Activated CD4-positive, alpha-beta T cell treated with anti-CD3 and anti-CD28 coated beads, Interleukin-2, amount 10 ng/mL, durations not matched to agents 7 days and 5 days (primary cell): ENCODE results near the gene RPS28. TPM values are rescaled to one million over a fixed set of nuclear protein-coding genes. Genes with fewer than 3 reads are reported as not detected.

Experiments used
- CTCF ChIA-PET: fragments of 350-600 bp; sonication (Branson Sonifier 250); formaldehyde crosslinking; loops from one replicate; lab custom pipeline; 2021; ENCODE audit warnings: antibody characterized with exemption; lab: Charles Lee
- POLR2A ChIA-PET: fragments of 350-600 bp; sonication (Branson Sonifier 250); formaldehyde crosslinking; loops from one replicate; lab custom pipeline; 2021; ENCODE audit warnings: antibody characterized with exemption; lab: Charles Lee
- DNase-seq: peaks from one replicate; pipeline ENCODE4 v3.0.0-alpha.2; 2020
- H3K27ac Mint-ChIP-seq: one replicate; pipeline ENCODE4 v1.8.0; 2021; ENCODE audit warnings: mild to moderate bottlenecking, moderate library complexity, mixed read lengths
- H3K27me3 Mint-ChIP-seq: one replicate; pipeline ENCODE4 v1.8.0; 2021; ENCODE audit warnings: mixed read lengths
- H3K36me3 Mint-ChIP-seq: one replicate; pipeline ENCODE4 v1.8.0; 2021; ENCODE audit warnings: low read depth, mixed read lengths
- H3K4me1 Mint-ChIP-seq: one replicate; pipeline ENCODE4 v1.8.0; 2021; ENCODE audit warnings: mixed read lengths
- H3K4me3 Mint-ChIP-seq: one replicate; pipeline ENCODE4 v1.8.0; 2021; ENCODE audit warnings: mild to moderate bottlenecking, moderate library complexity, mixed read lengths
- H3K9me3 Mint-ChIP-seq: one replicate; pipeline ENCODE4 v1.8.0; 2021; ENCODE audit warnings: mixed read lengths
- total RNA-seq, 2 experiments: library from RNA; stranded (reverse); gene quantifications; one replicate each; pipeline ENCODE4 v1.2.3, GENCODE V29; 2021

RPS28 gene
- total RNA-seq, 2 experiments from 2014 or later, result 1,480 to 2,023 TPM

DNA sequence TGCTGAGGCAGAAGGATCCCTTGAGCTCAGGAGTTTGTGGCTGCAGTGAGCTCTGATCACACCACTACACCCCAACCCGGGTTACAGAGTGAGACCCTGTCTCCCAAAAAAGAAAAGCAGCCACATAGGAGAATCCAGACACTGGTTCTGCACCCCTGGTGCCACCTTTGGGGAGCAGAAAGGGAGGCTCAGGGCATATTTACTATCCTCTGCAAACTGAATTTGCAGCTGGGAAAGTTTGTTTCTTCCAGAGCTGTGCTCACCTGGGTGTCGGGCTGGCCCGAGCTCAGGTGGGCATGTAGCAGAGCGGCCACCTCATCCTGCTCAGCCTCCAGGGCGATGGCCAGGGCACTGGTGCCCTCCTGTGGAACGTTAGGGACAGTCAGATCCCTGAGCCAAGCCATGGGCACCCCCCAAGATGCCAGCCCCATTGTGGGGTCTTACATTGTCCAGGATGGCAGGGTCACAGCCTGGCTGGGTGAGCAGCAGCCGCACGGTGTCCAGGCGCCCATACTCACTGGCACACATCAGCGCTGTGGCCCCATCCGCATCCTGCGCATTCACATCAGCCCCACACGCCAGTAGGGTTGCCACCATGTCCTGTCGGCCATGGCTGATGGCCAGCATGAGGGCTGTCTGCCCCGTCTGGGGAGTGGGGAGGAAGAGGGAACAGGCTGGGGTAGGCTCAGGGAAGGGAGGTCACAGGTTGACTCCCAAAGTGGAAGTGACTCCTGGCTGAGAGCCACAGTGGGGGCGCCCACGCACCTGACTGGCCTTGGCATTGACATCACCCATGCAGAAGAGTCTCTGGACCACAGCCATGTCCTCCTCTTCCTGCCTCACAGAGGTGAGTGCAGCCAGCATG, 3.1 kb downstream of the RPS28 start:
- Mint-ChIP-seq H3K4me1 (peaks cover 34% of the 10 kb centered on the region), H3K36me3 (peaks cover 26% of the 10 kb centered on the region), H3K27ac (no peak overlapping the region), H3K27me3 (peaks cover 10% of the 10 kb centered on the region), H3K9me3 (no peaks in the 10 kb centered on the region), H3K4me3 (no peak overlapping the region)
- POLR2A ChIA-PET, result interaction anchor here (0.7 to 1.0 kb wide), 2 partner anchors 8 to 22 kb away, joined by 3 read pairs; no protein-coding TSS in a partner anchor
- DNase-seq, result no peak
- CTCF ChIA-PET, result interaction anchor here (0.6 to 1.4 kb wide), 4 partner anchors 10 to 229 kb away, joined by 3 to 4 read pairs (median 4); no protein-coding TSS in a partner anchor

DNA sequence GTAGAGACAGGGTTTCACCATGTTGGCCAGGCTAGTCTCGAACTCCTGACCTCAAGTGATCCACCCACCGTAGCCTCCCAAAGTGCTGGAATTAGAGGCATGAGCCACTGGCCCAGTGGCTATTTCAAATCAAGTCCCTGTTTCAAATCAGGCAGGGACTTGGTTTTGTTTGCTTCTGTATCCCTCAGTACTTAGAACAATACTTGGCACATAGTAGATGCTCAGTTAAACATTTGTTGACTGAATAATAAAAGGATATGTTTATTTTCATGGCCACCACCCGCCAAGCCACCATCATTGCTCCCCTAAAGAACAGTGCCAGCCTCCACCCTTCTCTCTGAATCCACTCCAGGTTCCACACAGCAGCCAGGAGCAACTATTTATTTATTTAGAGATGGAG, 4.2 kb downstream of the RPS28 start:
- DNase-seq, result no peak
- Mint-ChIP-seq H3K4me1 (peaks cover 24% of the 10 kb centered on the region), H3K36me3 (peaks cover 23% of the 10 kb centered on the region), H3K4me3 (no peak overlapping the region), H3K27ac (no peak overlapping the region), H3K27me3 (peaks cover 15% of the 10 kb centered on the region), H3K9me3 (no peaks in the 10 kb centered on the region)
- ChIA-PET POLR2A (no interaction called here), CTCF (no interaction called here)

- ChIA-PET POLR2A (no interaction called here), CTCF (no interaction called here)
- H3K36me3 Mint-ChIP-seq, result no peaks in the 10 kb centered on the region
- no peak overlapping the region for H3K27ac Mint-ChIP-seq
- H3K4me3 Mint-ChIP-seq, result no peak overlapping the region
- DNase-seq, result no peak
- H3K27me3 Mint-ChIP-seq, result peaks cover 25% of the 10 kb centered on the region
- no peaks in the 10 kb centered on the region for H3K4me1 Mint-ChIP-seq
- H3K9me3 Mint-ChIP-seq, result no peaks in the 10 kb centered on the region
Observed at GRCh38 chr19:8329996-8330395, 8.7 kb downstream of the RPS28 start.

DNA sequence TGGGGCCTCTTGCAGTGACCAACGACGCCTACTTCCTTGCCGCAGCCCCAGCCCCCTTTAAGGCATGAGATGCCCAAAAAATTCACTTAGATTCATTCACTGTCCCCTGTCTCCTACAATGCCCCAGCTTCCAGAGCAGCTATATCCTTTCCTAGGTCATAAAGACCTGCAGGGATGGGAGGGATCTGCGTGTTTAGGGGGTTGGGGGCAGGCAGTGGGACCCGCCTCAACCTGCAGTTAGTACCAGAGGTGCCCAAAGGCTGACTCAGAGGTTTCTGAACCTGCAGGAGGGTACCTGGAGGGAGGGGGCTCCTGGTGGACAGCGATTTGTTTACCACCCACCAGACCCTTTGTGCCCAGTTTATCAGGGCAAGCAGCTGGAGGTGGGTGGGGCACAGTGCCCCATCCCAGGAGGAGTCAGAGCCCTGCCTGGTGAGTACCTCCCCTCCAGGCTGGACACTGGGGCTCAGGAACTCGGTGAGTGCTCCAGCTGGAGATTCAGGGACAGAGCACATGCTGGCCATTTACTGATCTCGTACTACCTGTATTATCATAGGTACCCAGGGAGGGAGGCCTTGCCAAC, 10.1 kb downstream of the RPS28 start:
- peaks cover 31% of the 10 kb centered on the region for H3K27me3 Mint-ChIP-seq
- ChIA-PET CTCF (no interaction called here), POLR2A (no interaction called here)
- H3K36me3 Mint-ChIP-seq, result no peaks in the 10 kb centered on the region
- no peak overlapping the region for H3K27ac Mint-ChIP-seq
- H3K4me3 Mint-ChIP-seq, result no peak overlapping the region
- no peak for DNase-seq
- peaks cover 5% of the 10 kb centered on the region for H3K4me1 Mint-ChIP-seq
- no peaks in the 10 kb centered on the region for H3K9me3 Mint-ChIP-seq

- DNase-seq, result no peak
- Mint-ChIP-seq H3K27me3 (peaks cover 36% of the 10 kb centered on the region), H3K27ac (no peak overlapping the region), H3K9me3 (no peaks in the 10 kb centered on the region), H3K4me1 (peaks cover 8% of the 10 kb centered on the region), H3K4me3 (no peak overlapping the region), H3K36me3 (no peaks in the 10 kb centered on the region)
- POLR2A ChIA-PET, result interaction anchor here (0.6 kb wide), 1 partner anchor 9 kb away, joined by 3 read pairs; no protein-coding TSS in a partner anchor
- CTCF ChIA-PET, result interaction anchor here (0.9 to 2.6 kb wide), 4 partner anchors 10 to 245 kb away, joined by 3 to 14 read pairs (median 4); no protein-coding TSS in a partner anchor
Observed at GRCh38 chr19:8332976-8333766, 11.9 kb downstream of the RPS28 start.

DNA sequence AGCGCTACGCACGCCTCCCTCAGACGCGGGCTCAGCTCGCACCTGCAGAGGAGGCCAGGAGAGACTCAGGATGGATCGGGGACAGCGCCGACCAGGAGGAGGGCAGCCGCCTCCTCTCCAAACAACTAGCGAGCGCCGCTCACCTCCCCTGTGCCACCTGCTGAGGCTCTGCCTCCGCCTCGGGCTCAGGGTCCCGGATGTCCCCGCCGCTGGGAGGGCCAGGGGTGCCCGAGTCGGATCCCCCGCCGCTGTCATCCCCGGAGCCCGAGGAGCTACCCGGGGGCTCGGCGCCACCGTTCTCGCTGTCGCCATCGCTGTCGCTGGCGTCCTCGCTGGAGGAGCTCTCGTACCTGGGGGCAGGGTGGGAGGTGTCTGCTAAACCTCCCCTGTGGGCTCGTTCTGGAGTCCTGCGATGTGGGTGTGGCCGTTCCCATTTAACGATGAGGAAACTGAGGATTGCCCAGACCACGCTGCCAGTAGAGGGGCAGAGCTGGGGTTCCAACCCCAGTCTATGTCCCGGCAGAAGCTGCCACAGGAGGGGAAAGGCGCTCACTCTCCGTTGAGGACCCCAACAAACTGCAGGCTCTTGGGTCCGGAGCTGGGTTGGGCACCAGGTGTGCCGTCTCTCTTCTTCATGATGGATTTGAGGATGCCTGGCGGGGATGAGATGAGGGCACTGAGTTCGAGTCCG, 12.6 kb downstream of the RPS28 start:
- H3K36me3 Mint-ChIP-seq, result no peaks in the 10 kb centered on the region
- peak overlapping the region; percentile 16 for H3K4me3 Mint-ChIP-seq
- ChIA-PET CTCF (interaction anchor here (0.5 to 2.6 kb wide), 6 partner anchors 10 to 244 kb away, joined by 3 to 14 read pairs (median 3); partner anchors contain the start of genes ANGPTL4 and MARCHF2), POLR2A (no interaction called here)
- H3K4me1 Mint-ChIP-seq, result peaks cover 8% of the 10 kb centered on the region
- H3K27me3 Mint-ChIP-seq, result peaks cover 35% of the 10 kb centered on the region
- no peak for DNase-seq
- H3K9me3 Mint-ChIP-seq, result no peaks in the 10 kb centered on the region
- H3K27ac Mint-ChIP-seq, result no peak overlapping the region

GRCh38 chr19:8334458-8335342, 13.4 kb downstream of the RPS28 start:
- Mint-ChIP-seq H3K4me1 (peaks cover 8% of the 10 kb centered on the region), H3K4me3 (peak overlapping the region; percentile 16), H3K36me3 (no peaks in the 10 kb centered on the region), H3K27me3 (peaks cover 38% of the 10 kb centered on the region), H3K27ac (no peak overlapping the region), H3K9me3 (no peaks in the 10 kb centered on the region)
- CTCF ChIA-PET, result interaction anchor here (0.5 to 2.6 kb wide), 10 partner anchors 8 to 243 kb away, joined by 3 to 14 read pairs (median 4); partner anchors contain the start of genes ANGPTL4 and MARCHF2
- DNase-seq, result peak; percentile 23
- POLR2A ChIA-PET, result no interaction called here

GRCh38 chr19:8335343-8336071, 14.2 kb downstream of the RPS28 start:
- Mint-ChIP-seq H3K4me1 (peaks cover 8% of the 10 kb centered on the region), H3K27ac (no peak overlapping the region), H3K27me3 (peaks cover 39% of the 10 kb centered on the region), H3K36me3 (no peaks in the 10 kb centered on the region), H3K9me3 (no peaks in the 10 kb centered on the region), H3K4me3 (peak overlapping the region; percentile 35)
- POLR2A ChIA-PET, result no interaction called here
- DNase-seq, result no peak
- CTCF ChIA-PET, result interaction anchor here (0.6 to 2.6 kb wide), 8 partner anchors 9 to 78 kb away, joined by 3 to 14 read pairs (median 4); partner anchors contain the start of genes ANGPTL4 and MARCHF2

DNA sequence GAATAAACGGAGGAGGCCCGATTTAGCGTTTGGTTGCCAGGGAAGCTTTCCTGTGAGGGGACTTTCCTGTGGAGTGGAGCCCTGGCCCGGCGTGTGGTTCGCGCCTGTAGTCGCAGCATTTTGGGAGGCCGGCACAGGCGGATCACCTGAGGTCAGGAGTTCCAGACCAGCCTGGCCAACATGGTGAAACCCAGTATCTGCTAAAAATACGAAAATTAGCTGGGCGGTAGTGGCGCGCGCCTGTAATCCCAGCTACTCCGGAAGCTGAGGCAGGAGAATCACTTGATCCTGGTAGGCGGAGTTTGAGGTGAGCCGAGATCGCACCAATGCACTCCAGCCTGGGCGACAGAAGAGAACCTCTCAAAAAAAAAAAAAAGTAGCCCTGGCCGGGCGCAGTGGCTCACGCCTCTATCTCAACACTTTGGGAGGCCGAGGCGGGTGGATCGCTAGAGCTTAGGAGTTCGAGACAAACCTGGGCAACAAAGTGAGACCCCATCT, 14.8 kb downstream of the RPS28 start:
- peak overlapping the region; percentile 35 for H3K4me3 Mint-ChIP-seq

DNA sequence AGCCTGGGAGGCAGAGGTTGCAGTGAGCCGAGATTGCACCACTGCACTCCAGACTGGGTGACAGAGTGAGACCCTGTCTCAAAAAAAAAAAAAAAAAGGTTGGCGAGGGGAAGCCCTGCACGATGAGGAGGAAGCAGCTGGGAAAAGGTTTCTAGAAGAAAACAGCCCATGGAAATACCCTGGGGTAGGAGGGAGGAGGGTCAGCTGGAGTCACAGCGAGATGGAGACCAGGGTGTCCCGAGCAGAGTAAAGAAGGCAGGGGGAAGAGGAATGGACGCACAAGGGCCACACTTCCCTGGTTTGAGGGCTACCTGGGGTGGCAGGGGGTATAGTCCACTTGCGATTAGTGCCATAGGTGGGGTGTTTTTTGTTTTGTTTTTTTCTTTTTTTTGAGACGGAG, 15.4 kb downstream of the RPS28 start:
- Mint-ChIP-seq H3K27ac (no peak overlapping the region), H3K9me3 (no peaks in the 10 kb centered on the region), H3K4me1 (peaks cover 10% of the 10 kb centered on the region), H3K4me3 (no peak overlapping the region), H3K27me3 (peaks cover 45% of the 10 kb centered on the region), H3K36me3 (no peaks in the 10 kb centered on the region)
- POLR2A ChIA-PET, result no interaction called here
- DNase-seq, result no peak
- CTCF ChIA-PET, result interaction anchor here (0.6 to 1.3 kb wide), 4 partner anchors 62 to 307 kb away, joined by 3 to 4 read pairs (median 4); partner anchors contain the start of gene MARCHF2

More for the DNA sequence above, 14.8 kb downstream of the RPS28 start:
- no peak overlapping the region for H3K27ac Mint-ChIP-seq
- ChIA-PET CTCF (interaction anchor here (0.6 to 1.7 kb wide), 6 partner anchors 12 to 308 kb away, joined by 3 to 5 read pairs (median 4); partner anchors contain the start of gene MARCHF2), POLR2A (no interaction called here)
- H3K4me1 Mint-ChIP-seq, result peaks cover 10% of the 10 kb centered on the region
- no peaks in the 10 kb centered on the region for H3K9me3 Mint-ChIP-seq
- DNase-seq, result no peak
- peaks cover 43% of the 10 kb centered on the region for H3K27me3 Mint-ChIP-seq
- H3K36me3 Mint-ChIP-seq, result no peaks in the 10 kb centered on the region
